COLO829 (cell line): ENCODE measurements around the gene FGD5.
A peak's percentile ranks its signal among the peaks of the same experiment; 100 is the strongest.

Experiments
- DNase-seq: peaks from one replicate; pipeline ENCODE4 v3.0.0; 2012; ENCODE audit warnings: low spot score

Gene FGD5

GRCh38 chr3:14976317-14976716, 157.6 kb downstream of the FGD5 start:
- DNase-seq: peak; percentile 47

GRCh38 chr3:14980689-14981088, 161.9 kb downstream of the FGD5 start:
- no peak for DNase-seq
